HepG2 (cell line): ENCODE measurements around the gene SRCAP. TPM values are rescaled to one million over a fixed set of nuclear protein-coding genes. Genes with fewer than 3 reads are reported as not detected.

ENCODE experiments used
- DMAP1 ChIP-seq: IDR thresholded peaks from 2 replicates; pipeline ENCODE4 v1.6.1; 2016
- ETV6 ChIP-seq: sonication (generic); formaldehyde crosslinking; conservative IDR thresholded peaks from 2 replicates; pipeline ENCODE4 v1.4.0; 2020; ENCODE audit warnings: missing genetic modification reagents
- HNRNPL ChIP-seq: fragments of 200-400 bp; formaldehyde crosslinking; IDR thresholded peaks from 2 replicates; pipeline ENCODE4 v1.6.1; 2017; ENCODE audit warnings: mild to moderate bottlenecking, low read depth, low read length
- IKZF4 ChIP-seq: sonication (generic); formaldehyde crosslinking; IDR thresholded peaks from 2 replicates; pipeline ENCODE4 v1.5.1; 2020; ENCODE audit warnings: borderline replicate concordance, mild to moderate bottlenecking, low read depth, missing genetic modification reagents; ENCODE audit errors: not compliant biosample characterization
- KMT2B ChIP-seq: IDR thresholded peaks from 2 replicates; pipeline ENCODE4 v1.6.1; 2016; ENCODE audit warnings: missing genetic modification reagents, missing compliant biosample characterization
- NFATC3 ChIP-seq: sonication (generic); formaldehyde crosslinking; IDR thresholded peaks from 2 replicates; pipeline ENCODE4 v1.5.1; 2020; ENCODE audit warnings: mild to moderate bottlenecking, missing genetic modification reagents
- RBAK ChIP-seq: sonication (generic); formaldehyde crosslinking; IDR thresholded peaks from 2 replicates; pipeline ENCODE4 v1.5.1; 2020; ENCODE audit warnings: mild to moderate bottlenecking, missing genetic modification reagents
- RERE ChIP-seq: IDR thresholded peaks from 2 replicates; pipeline ENCODE4 v1.6.1; 2016; ENCODE audit warnings: low read depth, missing genetic modification reagents, missing compliant biosample characterization
- SIN3B ChIP-seq: fragments of 150-350 bp; IDR thresholded peaks from 2 replicates; pipeline ENCODE4 v1.6.1; 2014; ENCODE audit warnings: low read length
- SMAD3 ChIP-seq: sonication (generic); formaldehyde crosslinking; IDR thresholded peaks from 2 replicates; pipeline ENCODE4 v1.4.0; 2020; ENCODE audit warnings: missing genetic modification reagents
- SNAI1 ChIP-seq: sonication (generic); formaldehyde crosslinking; IDR thresholded peaks from 2 replicates; pipeline ENCODE4 v1.5.0; 2020; ENCODE audit warnings: mild to moderate bottlenecking, missing genetic modification reagents, borderline replicate concordance
- SOX5 ChIP-seq: IDR thresholded peaks from 2 replicates; pipeline ENCODE4 v1.6.1; 2016; ENCODE audit warnings: borderline replicate concordance
- TERF1 ChIP-seq: sonication (generic); formaldehyde crosslinking; IDR thresholded peaks from 2 replicates; pipeline ENCODE4 v1.8.0; 2022; ENCODE audit warnings: mild to moderate bottlenecking, missing genetic modification reagents, moderate library complexity
- UBTF ChIP-seq: sonication (generic); formaldehyde crosslinking; IDR thresholded peaks from 2 replicates; pipeline ENCODE4 v1.4.0; 2020; ENCODE audit warnings: mild to moderate bottlenecking, missing genetic modification reagents
- ZFYVE20 ChIP-seq: sonication (generic); formaldehyde crosslinking; IDR thresholded peaks from 2 replicates; pipeline ENCODE4 v1.8.0; 2023; ENCODE audit warnings: low read depth, mild to moderate bottlenecking, moderate library complexity, missing genetic modification reagents, borderline replicate concordance
- ZNF34 ChIP-seq: sonication (generic); formaldehyde crosslinking; IDR thresholded peaks from 2 replicates; pipeline ENCODE4 v1.4.0; 2020; ENCODE audit warnings: mild to moderate bottlenecking, missing genetic modification reagents, borderline replicate concordance
- ZNF354B ChIP-seq: sonication (generic); formaldehyde crosslinking; IDR thresholded peaks from 2 replicates; pipeline ENCODE4 v1.8.0; 2022; ENCODE audit warnings: mild to moderate bottlenecking, missing genetic modification reagents
- ZNF652 ChIP-seq: IDR thresholded peaks from 2 replicates; pipeline ENCODE4 v1.6.1; 2016; ENCODE audit warnings: low read depth, borderline replicate concordance
- ZNF709 ChIP-seq: sonication (generic); formaldehyde crosslinking; IDR thresholded peaks from 2 replicates; pipeline ENCODE4 v1.5.0; 2020; ENCODE audit warnings: mild to moderate bottlenecking, missing genetic modification reagents
- ZNF878 ChIP-seq: sonication (generic); formaldehyde crosslinking; IDR thresholded peaks from 2 replicates; pipeline ENCODE4 v1.8.1; 2023; ENCODE audit warnings: mild to moderate bottlenecking, missing genetic modification reagents, moderate library complexity
- ZSCAN9 ChIP-seq: IDR thresholded peaks from 2 replicates; pipeline ENCODE4 v1.6.1; 2016; ENCODE audit warnings: borderline replicate concordance
- polyA plus RNA-seq, 8 experiments: library from polyadenylated mRNA; depleted of rRNA in 3 of 8; stranded (reverse) in 7 of 8; unstranded in 1 of 8; fragments of >200 nt; fragmentation: Illumina TruSeq in 4 of 8; extraction: Trizol in 4 of 8; gene quantifications; 2 replicates each; pipeline versions ENCODE4 v1.2.1 to v1.2.3, GENCODE V29; 2011 to 2016; ENCODE audit warnings: low read depth in 4 of 8, missing spikeins in 1 of 8, mixed read lengths in 1 of 8; ENCODE audit not compliant: insufficient read depth in 1 of 8
- total RNA-seq, 5 experiments: library from RNA; depleted of rRNA; stranded (reverse); fragments of >200 nt; fragmentation: Illumina TruSeq; extraction: Trizol; gene quantifications; 2 replicates each; pipeline ENCODE4 v1.2.3, GENCODE V29; 2016; ENCODE audit warnings: low read depth in 1 of 5

The SRCAP gene
- total and polyA plus RNA-seq, 2 of the 13 experiments (the other 11 are each of a cell fraction or from before 2014, with no cell fraction given) = 4.9 to 9.0 TPM

- TF ChIP-seq HNRNPL = 0 out of 2 replicates have a peak, but pooled peaks have one; percentile 25
- TF ChIP-seq KMT2B (CRISPR knock-in tag) = peak; percentile 76; the same call in 1 of the 2 replicates
- no peak for TF ChIP-seq TERF1 (CRISPR knock-in tag)
- peak; percentile 86 for TF ChIP-seq DMAP1 (CRISPR knock-in tag)
- peak; percentile 81 for TF ChIP-seq UBTF
- TF ChIP-seq ZNF652 (CRISPR knock-in tag) = peak; percentile 27; the same call in 1 of the 2 replicates
- TF ChIP-seq ETV6 (CRISPR knock-in tag) = 0 out of 2 replicates have a peak, but pooled peaks have one; percentile 27
- TF ChIP-seq ZNF709 (CRISPR knock-in tag) = no peak
- TF ChIP-seq ZNF354B (CRISPR knock-in tag) = 0 out of 2 replicates have a peak, but pooled peaks have one; percentile 58
- TF ChIP-seq RBAK (CRISPR knock-in tag) = no peak
- peak; percentile 30; the same call in 1 of the 2 replicates for TF ChIP-seq SOX5
- peak; percentile 78 for TF ChIP-seq ZSCAN9 (CRISPR knock-in tag)
- TF ChIP-seq SMAD3 (CRISPR knock-in tag) = peak; percentile 57; the same call in 1 of the 2 replicates
- 0 out of 2 replicates have a peak, but pooled peaks have one; percentile 33 for TF ChIP-seq ZFYVE20 (CRISPR knock-in tag)
- no peak for TF ChIP-seq ZNF34 (CRISPR knock-in tag)
- TF ChIP-seq ZNF878 = 0 out of 2 replicates have a peak, but pooled peaks have one; percentile 42
- TF ChIP-seq NFATC3 (CRISPR knock-in tag) = no peak
- TF ChIP-seq SNAI1 (CRISPR knock-in tag) = no peak
- no peak for TF ChIP-seq RERE (CRISPR knock-in tag)
- 0 out of 2 replicates have a peak, but pooled peaks have one; percentile 46 for TF ChIP-seq SIN3B
- peak; percentile 39 for TF ChIP-seq IKZF4 (CRISPR knock-in tag)
Measured at GRCh38 chr16:30747799-30748633, 49.0 kb downstream of the SRCAP start, which contains the start of gene PHKG2 (continued).
